ENCODE measurements around the gene SPANXD.
"Not testable (repeated sequence)": the region's sequence is repeated elsewhere in the genome, so short reads cannot be mapped to it uniquely, and the experiment has no call there.

The SPANXD gene

GRCh38 chrX:141698639-141699038 lies at the start of gene SPANXD:
TSS of gene SPANXD (minus strand) at chrX:141698739. CDS start at chrX:141698405, 334 bp downstream.
- not testable (repeated sequence) for H3K4me3 ChIP-seq (ENCODE audit: low read depth, low read length)

GRCh38 chrX:141742666-141743065 lies 44.1 kb upstream of the SPANXD start:
- no peak for TF ChIP-seq CTCF (IDR thresholded peaks at IDR 0.05; ENCODE audit: low read depth, low read length)
- no peak overlapping the region for H3K4me3 ChIP-seq (ENCODE audit: low read depth, low read length)

- no peak for TF ChIP-seq CTCF (IDR thresholded peaks at IDR 0.05; ENCODE audit: low read depth, low read length)
- H3K4me3 ChIP-seq (ENCODE audit: low read depth, low read length), result no peak overlapping the region
Measured at GRCh38 chrX:141736656-141737055, 38.1 kb upstream of the SPANXD start.

- TF ChIP-seq CTCF (IDR thresholded peaks at IDR 0.05; ENCODE audit: low read depth, low read length), result no peak
- no peak overlapping the region for H3K4me3 ChIP-seq (ENCODE audit: low read depth, low read length)
Measured at GRCh38 chrX:141733371-141733770, 34.8 kb upstream of the SPANXD start.

GRCh38 chrX:141732031-141732430 lies 33.5 kb upstream of the SPANXD start:
- H3K4me3 ChIP-seq (ENCODE audit: low read depth, low read length), result no peak overlapping the region
- TF ChIP-seq CTCF (IDR thresholded peaks at IDR 0.05; ENCODE audit: low read depth, low read length), result no peak

GRCh38 chrX:141724186-141724585 lies 25.6 kb upstream of the SPANXD start:
- no peak overlapping the region for H3K4me3 ChIP-seq (ENCODE audit: low read depth, low read length)
- no peak for TF ChIP-seq CTCF (IDR thresholded peaks at IDR 0.05; ENCODE audit: low read depth, low read length)

- no peak for TF ChIP-seq CTCF (IDR thresholded peaks at IDR 0.05; ENCODE audit: low read depth, low read length)
- H3K4me3 ChIP-seq (ENCODE audit: low read depth, low read length), result no peak overlapping the region
Measured at GRCh38 chrX:141714680-141715079, 16.1 kb upstream of the SPANXD start.

- no peak for TF ChIP-seq CTCF (IDR thresholded peaks at IDR 0.05; ENCODE audit: low read depth, low read length)
- no peak overlapping the region for H3K4me3 ChIP-seq (ENCODE audit: low read depth, low read length)
Measured at GRCh38 chrX:141701072-141701471, 2.5 kb upstream of the SPANXD start.

All from WI38 (cell line).